Ovary (tissue), 9 donors: ENCODE measurements around the gene RANBP3. TPM values are rescaled to one million over a fixed set of nuclear protein-coding genes. Genes with fewer than 3 reads are reported as not detected.

Source experiments
- DNase-seq, 5 donors: peaks; one replicate each; pipeline ENCODE4 v3.0.0-alpha.2; 2019 to 2020
- H3K27ac ChIP-seq, 2 donors: fragments of 200-600 bp; one replicate each; pipeline versions ENCODE4 v1.5.1 to v1.8.0; 2019 to 2022
- H3K27me3 ChIP-seq: fragments of 200-600 bp; one replicate; pipeline ENCODE4 v1.8.0; 2022
- H3K36me3 ChIP-seq: fragments of 200-600 bp; sonication (generic); one replicate; pipeline ENCODE4 v1.5.1; 2019
- H3K4me1 ChIP-seq: one replicate; pipeline ENCODE4 v1.8.1; 2013; ENCODE audit warnings: mild to moderate bottlenecking, moderate library complexity; ENCODE audit not compliant: insufficient read depth
- H3K4me3 ChIP-seq: fragments of 200-600 bp; sonication (generic); one replicate; pipeline ENCODE4 v1.5.1; 2017
- H3K9me3 ChIP-seq, 2 donors: fragments of 200-600 bp in 1 of 2; sonication (generic) in 1 of 2; one replicate each; pipeline versions ENCODE4 v1.5.1 to v1.8.1; 2013 to 2019; ENCODE audit warnings: mild to moderate bottlenecking in 1 of 2, moderate library complexity in 1 of 2
- EP300 ChIP-seq: sonication (generic); formaldehyde crosslinking; IDR thresholded peaks from one replicate; pipeline ENCODE4 v1.6.1; 2017; ENCODE audit warnings: antibody characterized with exemption
- POLR2A ChIP-seq: fragments of 450-650 bp; IDR thresholded peaks from one replicate; pipeline ENCODE4 v1.6.1; 2017; ENCODE audit warnings: antibody characterized with exemption, mild to moderate bottlenecking, moderate library complexity
- WGBS, 3 donors: extraction: QIAGEN DNeasy Blood & Tissue Kit in 1 of 3; methylation state at CpG; one replicate each; pipeline versions ENCODE4 v1.1.5 to v1.1.7; 2013 to 2017; 5-methylcytosine and 5-hydroxymethylcytosine counted together
- intact Hi-C, 4 donors: fragments of 100-400 bp; cut with DNase I; formaldehyde crosslinking; loops; one replicate each; pipeline versions ENCODE4 v1.11.0 to v1.15.1; 2022 to 2023
- polyA plus RNA-seq, 2 donors: library from polyadenylated mRNA; stranded (reverse); fragments of 200-250 nt in 1 of 2; fragments of 350-450 nt in 1 of 2; fragmentation: Illumina TruSeq in 1 of 2; extraction: RNeasy Lipid Tissue Mini Kit (QIAGEN cat#74804) in 1 of 2; gene quantifications; one replicate each; pipeline ENCODE4 v1.2.3, GENCODE V29; 2013 to 2014
- total RNA-seq, 7 donors: library from RNA; depleted of rRNA in 2 of 7; stranded (reverse); fragments of >200 nt in 2 of 7; fragmentation: NEBNext Ultra II Directional in 3 of 7; extraction: Animal tissue kit (Norgen Biotek cat#: 25700) in 3 of 7; gene quantifications; one replicate each; pipeline versions ENCODE4 v1.1.0 to v1.2.4, GENCODE V29; 2016 to 2023
- TF ChIP-seq, protein P1 (sequence below), 3 donors: fragments of 450-650 bp in 2 of 3; fragments of 200-600 bp in 1 of 3; IDR thresholded peaks; one replicate each; pipeline versions ENCODE4 v1.5.1 to v1.8.0; 2016 to 2022; ENCODE audit warnings: antibody characterized with exemption in 3 of 3, mild to moderate bottlenecking in 1 of 3
- donor health status: DM: no; HTN: no; CAD: no; lungs with moderate emphysema.
- donor health status: DM: no; HTN: no; CAD: no.
- donor health status: Bipolar disorder and iron deficiency.
- donor health status: DM: yes; HTN: yes; CAD: no.
- donor health status: DM: no; HTN: no; CAD: no.
- donor health status: DM: yes; HTN: yes; CAD: no.

The RANBP3 gene
- total and polyA plus RNA-seq, 9 donors, result 54.0 to 88.4 (median 67.9) TPM

DNA sequence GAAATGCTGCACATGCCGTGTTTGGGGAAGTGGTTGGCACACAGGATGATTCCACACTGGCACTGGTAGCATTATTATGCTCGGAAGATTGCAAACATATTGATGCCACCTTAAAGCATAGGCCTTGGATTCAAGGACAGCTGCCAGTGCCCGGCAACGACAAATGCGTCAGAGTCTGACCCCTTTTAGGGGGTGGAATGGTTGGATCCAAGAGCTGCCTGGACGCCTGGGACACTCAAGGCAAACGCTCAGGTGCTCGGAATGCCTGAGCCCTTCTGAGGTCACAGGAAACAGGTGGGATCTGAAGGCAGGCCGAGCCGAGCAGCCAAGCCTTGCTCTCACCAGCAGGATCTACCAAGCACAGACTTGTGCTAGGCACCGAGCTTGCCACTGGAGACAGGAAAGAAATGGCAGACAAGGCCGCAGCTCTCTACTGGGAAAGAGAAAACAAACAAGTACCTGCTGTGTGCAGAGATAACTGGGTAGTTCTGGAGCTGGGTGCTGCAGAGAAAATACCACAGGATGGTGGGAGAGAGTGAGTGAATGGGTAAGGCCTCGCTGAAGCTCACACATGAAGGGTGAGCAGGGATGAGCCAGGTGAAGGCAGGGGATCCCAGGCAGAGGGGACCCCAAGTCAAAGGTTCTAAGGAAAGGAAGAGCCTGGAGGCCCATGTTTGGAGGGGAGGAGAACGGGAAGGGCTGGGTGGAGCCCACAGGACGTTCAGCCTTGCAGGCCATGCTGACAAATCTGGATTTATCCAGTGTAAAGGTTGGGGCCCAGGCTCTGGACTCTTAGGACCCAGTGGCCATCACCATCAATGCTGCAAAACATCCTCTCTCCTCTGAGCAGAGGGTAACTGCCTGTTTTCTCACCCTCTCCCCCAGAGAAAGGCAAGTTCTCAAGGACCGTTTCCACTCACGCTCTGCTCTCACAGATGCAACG is 9.2 kb downstream of the RANBP3 start:
- intact Hi-C loops, result no loop called here
- TF ChIP-seq, protein P1, sequence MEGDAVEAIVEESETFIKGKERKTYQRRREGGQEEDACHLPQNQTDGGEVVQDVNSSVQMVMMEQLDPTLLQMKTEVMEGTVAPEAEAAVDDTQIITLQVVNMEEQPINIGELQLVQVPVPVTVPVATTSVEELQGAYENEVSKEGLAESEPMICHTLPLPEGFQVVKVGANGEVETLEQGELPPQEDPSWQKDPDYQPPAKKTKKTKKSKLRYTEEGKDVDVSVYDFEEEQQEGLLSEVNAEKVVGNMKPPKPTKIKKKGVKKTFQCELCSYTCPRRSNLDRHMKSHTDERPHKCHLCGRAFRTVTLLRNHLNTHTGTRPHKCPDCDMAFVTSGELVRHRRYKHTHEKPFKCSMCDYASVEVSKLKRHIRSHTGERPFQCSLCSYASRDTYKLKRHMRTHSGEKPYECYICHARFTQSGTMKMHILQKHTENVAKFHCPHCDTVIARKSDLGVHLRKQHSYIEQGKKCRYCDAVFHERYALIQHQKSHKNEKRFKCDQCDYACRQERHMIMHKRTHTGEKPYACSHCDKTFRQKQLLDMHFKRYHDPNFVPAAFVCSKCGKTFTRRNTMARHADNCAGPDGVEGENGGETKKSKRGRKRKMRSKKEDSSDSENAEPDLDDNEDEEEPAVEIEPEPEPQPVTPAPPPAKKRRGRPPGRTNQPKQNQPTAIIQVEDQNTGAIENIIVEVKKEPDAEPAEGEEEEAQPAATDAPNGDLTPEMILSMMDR (IDR thresholded peaks at IDR 0.05), result no peak
- TF ChIP-seq EP300 (no peak), POLR2A (no peak)
- H3K27ac ChIP-seq, result peak overlapping the region; percentile 4 to 39
- no peaks in the 10 kb centered on the region for H3K27me3 ChIP-seq
- H3K4me1 ChIP-seq, result peaks cover 34% of the 10 kb centered on the region
- no peaks in the 10 kb centered on the region for H3K36me3 ChIP-seq
- no peak overlapping the region for H3K4me3 ChIP-seq
- WGBS, 3 donors, result 47 to 50% (median 49%) methylated on average over 18 of the region's 18 CpGs
- DNase-seq, result no peak
- no peaks in the 10 kb centered on the region for H3K9me3 ChIP-seq

DNA sequence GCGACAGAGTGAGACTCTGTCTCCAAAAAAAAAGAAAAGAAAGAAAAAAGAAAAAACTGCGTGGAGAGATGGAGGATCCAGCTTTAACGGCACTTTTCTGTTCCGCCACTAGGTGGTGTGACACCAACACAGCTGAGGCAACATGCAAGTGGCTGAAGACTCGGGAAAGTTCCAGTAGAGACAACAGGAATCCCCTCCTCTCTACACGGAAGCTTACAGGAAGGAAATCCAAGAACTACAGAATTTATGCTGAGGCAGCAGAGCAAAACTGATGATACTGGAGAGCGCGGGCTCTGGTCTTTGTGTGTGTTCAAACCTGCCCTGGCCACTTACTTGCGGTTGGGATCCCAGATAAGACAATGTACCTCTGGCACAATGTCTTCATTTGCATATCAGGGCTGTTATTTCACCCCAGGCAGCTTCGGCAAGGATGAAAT is 9.9 kb downstream of the RANBP3 start:
- Histone ChIP-seq H3K27ac (peak overlapping the region; percentile 4 to 39), H3K36me3 (no peaks in the 10 kb centered on the region), H3K27me3 (no peaks in the 10 kb centered on the region), H3K4me3 (no peak overlapping the region), H3K9me3 (no peaks in the 10 kb centered on the region), H3K4me1 (peaks cover 34% of the 10 kb centered on the region)
- TF ChIP-seq, protein P1 (IDR thresholded peaks at IDR 0.05), result peak; percentile 47 to 91 (median 84)
- no peak for TF ChIP-seq POLR2A
- intact Hi-C loops, result no loop called here
- WGBS, 3 donors, result 4 to 7% (median 4%) methylated on average over 10 of the region's 10 CpGs
- peak in 4 of 5 donors; percentile 43 to 70 (median 64) for DNase-seq

DNA sequence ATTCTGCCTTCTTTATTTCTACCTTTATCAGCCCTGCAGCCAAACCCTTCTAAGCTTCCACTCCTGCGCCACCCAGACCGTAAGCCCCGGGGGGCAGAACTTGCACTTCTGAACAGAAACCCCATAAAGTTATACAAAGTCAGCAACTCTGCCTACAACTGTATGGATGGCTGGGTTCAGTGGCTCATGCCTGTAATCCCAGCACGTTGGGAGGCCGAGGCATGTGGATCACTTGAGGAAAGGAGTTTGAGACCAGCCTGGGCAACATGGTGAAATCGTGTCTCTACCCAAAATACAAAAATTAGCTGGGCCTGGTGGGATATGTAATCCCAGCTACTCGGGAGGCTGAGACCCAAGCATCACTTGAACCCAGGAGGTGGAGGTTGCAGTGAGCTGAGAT is 10.4 kb downstream of the RANBP3 start:
- Histone ChIP-seq H3K27me3 (no peaks in the 10 kb centered on the region), H3K27ac (peak overlapping the region in 1 of 2 donors; percentile 27), H3K9me3 (no peaks in the 10 kb centered on the region), H3K4me3 (no peak overlapping the region), H3K4me1 (peaks cover 35% of the 10 kb centered on the region), H3K36me3 (no peaks in the 10 kb centered on the region)
- TF ChIP-seq EP300 (no peak), POLR2A (no peak)
- TF ChIP-seq, protein P1 (IDR thresholded peaks at IDR 0.05), result no peak
- intact Hi-C loops, result no loop called here
- DNase-seq, result no peak
- 57 to 61% (median 58%) methylated on average over 7 of the region's 7 CpGs for WGBS, 3 donors

DNA sequence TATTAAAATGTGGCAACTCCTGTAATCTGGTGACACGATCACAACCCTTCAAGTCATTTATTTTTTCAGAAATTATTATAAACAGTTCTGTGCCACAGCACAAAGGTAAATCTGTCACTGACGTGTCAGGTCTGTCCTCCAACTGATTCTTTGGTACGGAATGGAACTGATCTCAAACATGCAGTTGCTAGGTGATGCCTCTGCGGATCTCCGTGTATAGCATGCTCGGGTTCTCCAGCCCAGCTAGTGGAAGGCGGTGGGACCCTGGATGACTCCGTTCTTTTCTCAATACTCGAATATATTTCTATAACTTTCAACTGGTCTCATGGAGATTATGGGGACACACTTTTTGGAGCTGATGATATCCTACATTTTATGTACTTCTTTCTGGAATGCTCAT is 11.0 kb downstream of the RANBP3 start:
- Histone ChIP-seq H3K27me3 (no peaks in the 10 kb centered on the region), H3K4me3 (no peak overlapping the region), H3K4me1 (peaks cover 34% of the 10 kb centered on the region), H3K9me3 (no peaks in the 10 kb centered on the region), H3K36me3 (no peaks in the 10 kb centered on the region), H3K27ac (no peak overlapping the region)
- intact Hi-C loops, result no loop called here
- 89% methylated on average over 9 of the region's 9 CpGs for WGBS, 3 donors
- DNase-seq, result no peak
- TF ChIP-seq EP300 (no peak), POLR2A (no peak)
- TF ChIP-seq, protein P1 (IDR thresholded peaks at IDR 0.05), result no peak
